ENCODE measurements around the gene DUXA. TPM values are rescaled to one million over a fixed set of nuclear protein-coding genes. Genes with fewer than 3 reads are reported as not detected.
"Not testable (repeated sequence)": the region's sequence is repeated elsewhere in the genome, so short reads cannot be mapped to it uniquely, and the experiment has no call there.

DUXA gene
- total RNA-seq, 6 donors from 2014 or later, result not detected

- no peak for ATAC-seq (ENCODE audit: low FRiP score in 2 of 2)
- Histone ChIP-seq H3K4me1 (no peaks in the 10 kb centered on the region), H3K27ac (no peak overlapping the region), H3K9me3 (peaks cover 0 to 6% (median under 1%) of the 10 kb centered on the region in 4 donors), H3K27me3 (no peaks in the 10 kb centered on the region), H3K36me3 (no peaks in the 10 kb centered on the region), H3K4me3 (no peak overlapping the region)
- DNase-seq, result no peak
- WGBS, 2 donors, result 82% methylated on average over 6 of the region's 6 CpGs
- no peak for TF ChIP-seq POLR2A (IDR thresholded peaks at IDR 0.05)
- TF ChIP-seq, protein P1, sequence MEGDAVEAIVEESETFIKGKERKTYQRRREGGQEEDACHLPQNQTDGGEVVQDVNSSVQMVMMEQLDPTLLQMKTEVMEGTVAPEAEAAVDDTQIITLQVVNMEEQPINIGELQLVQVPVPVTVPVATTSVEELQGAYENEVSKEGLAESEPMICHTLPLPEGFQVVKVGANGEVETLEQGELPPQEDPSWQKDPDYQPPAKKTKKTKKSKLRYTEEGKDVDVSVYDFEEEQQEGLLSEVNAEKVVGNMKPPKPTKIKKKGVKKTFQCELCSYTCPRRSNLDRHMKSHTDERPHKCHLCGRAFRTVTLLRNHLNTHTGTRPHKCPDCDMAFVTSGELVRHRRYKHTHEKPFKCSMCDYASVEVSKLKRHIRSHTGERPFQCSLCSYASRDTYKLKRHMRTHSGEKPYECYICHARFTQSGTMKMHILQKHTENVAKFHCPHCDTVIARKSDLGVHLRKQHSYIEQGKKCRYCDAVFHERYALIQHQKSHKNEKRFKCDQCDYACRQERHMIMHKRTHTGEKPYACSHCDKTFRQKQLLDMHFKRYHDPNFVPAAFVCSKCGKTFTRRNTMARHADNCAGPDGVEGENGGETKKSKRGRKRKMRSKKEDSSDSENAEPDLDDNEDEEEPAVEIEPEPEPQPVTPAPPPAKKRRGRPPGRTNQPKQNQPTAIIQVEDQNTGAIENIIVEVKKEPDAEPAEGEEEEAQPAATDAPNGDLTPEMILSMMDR (IDR thresholded peaks at IDR 0.05), result no peak
Observed at GRCh38 chr19:57135797-57136196, 31.5 kb downstream of the DUXA start.

DNA sequence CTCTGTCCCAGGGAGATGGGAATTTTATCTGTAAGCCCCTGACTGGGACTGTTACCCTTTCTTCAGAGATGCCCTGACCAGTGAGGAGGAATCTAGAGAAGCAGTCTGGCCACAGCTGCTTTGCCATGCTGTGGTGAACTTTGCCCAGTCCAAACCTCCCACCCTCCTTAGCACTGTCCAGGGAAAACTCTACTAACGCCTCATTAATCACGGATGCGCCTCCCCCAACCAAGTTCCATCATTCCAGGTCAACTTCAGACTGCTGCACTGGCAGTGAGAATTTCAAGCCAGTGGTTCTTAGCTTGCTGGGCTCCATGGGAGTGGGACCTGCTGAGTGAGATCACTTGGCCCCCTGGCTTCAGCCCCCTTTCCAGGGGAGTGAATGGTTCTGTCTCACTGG is 39.9 kb downstream of the DUXA start:
- ATAC-seq (ENCODE audit: low FRiP score in 2 of 2), result not testable (repeated sequence)
- 77% methylated on average over 3 of the region's 3 CpGs; no CpG with 5 or more reads in 1 of the 2 donors for WGBS, 2 donors

GRCh38 chr19:57123882-57124281 is 43.4 kb downstream of the DUXA start:
- no peak overlapping the region for H3K4me3 ChIP-seq
- no peak overlapping the region for H3K27ac ChIP-seq
- H3K9me3 ChIP-seq, result peaks cover 0 to 15% (median 5%) of the 10 kb centered on the region in 4 donors
- no peaks in the 10 kb centered on the region for H3K27me3 ChIP-seq
- DNase-seq, result no peak
- ATAC-seq (ENCODE audit: low FRiP score in 2 of 2), result no peak
- H3K36me3 ChIP-seq, result no peaks in the 10 kb centered on the region
- TF ChIP-seq POLR2AphosphoS5 (IDR thresholded peaks at IDR 0.05) (no peak), POLR2A (IDR thresholded peaks at IDR 0.05) (no peak), EP300 (IDR thresholded peaks at IDR 0.05) (no peak)
- TF ChIP-seq, protein P1 (IDR thresholded peaks at IDR 0.05), result no peak
- WGBS, 2 donors, result 29 to 35% methylated on average over 4 of the region's 4 CpGs
- H3K4me1 ChIP-seq, result no peaks in the 10 kb centered on the region

More for the DNA sequence above, 39.9 kb downstream of the DUXA start:
- H3K27me3 ChIP-seq, H3K4me3 ChIP-seq, DNase-seq, H3K9me3 ChIP-seq, H3K27ac ChIP-seq, H3K36me3 ChIP-seq, H3K4me1 ChIP-seq: not testable (repeated sequence)

DNA sequence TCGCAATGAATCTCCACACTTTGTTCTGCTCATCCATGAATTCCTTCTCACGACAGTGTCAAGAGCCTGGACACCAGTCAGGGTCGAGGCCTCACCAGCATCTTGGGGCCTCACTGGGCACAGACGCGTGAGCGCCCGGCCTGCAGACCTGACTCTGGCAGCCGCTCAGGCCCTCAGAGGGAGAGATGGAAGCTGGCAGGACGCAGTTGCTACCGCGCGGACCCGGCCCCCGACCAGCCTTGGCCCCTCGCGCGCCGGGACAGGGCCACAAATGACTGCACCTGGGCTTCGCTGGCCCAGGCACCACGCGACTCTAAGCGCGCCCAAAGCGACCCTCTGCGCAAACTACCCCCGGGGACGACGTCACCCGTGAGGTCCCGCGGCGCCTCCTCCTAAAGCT is 48.4 kb downstream of the DUXA start:
- peak in 1 of 2 donors; percentile 72 for DNase-seq
- 72 to 80% methylated on average over 16 to 31 of the region's 32 CpGs for WGBS, 2 donors
- TF ChIP-seq POLR2AphosphoS5 (IDR thresholded peaks at IDR 0.05) (no peak), POLR2A (IDR thresholded peaks at IDR 0.05) (no peak), EP300 (IDR thresholded peaks at IDR 0.05) (no peak)
- TF ChIP-seq, protein P1 (IDR thresholded peaks at IDR 0.05), result no peak
- H3K9me3 ChIP-seq, result peaks cover 0 to 38% (median 12%) of the 10 kb centered on the region in 4 donors
- ATAC-seq (ENCODE audit: low FRiP score in 2 of 2), result no peak
- H3K36me3 ChIP-seq, result no peaks in the 10 kb centered on the region
- H3K27ac ChIP-seq, result no peak overlapping the region
- H3K4me3 ChIP-seq, result no peak overlapping the region
- no peaks in the 10 kb centered on the region for H3K27me3 ChIP-seq
- no peaks in the 10 kb centered on the region for H3K4me1 ChIP-seq

- H3K27ac ChIP-seq; H3K27me3 ChIP-seq; H3K36me3 ChIP-seq; ATAC-seq (ENCODE audit: low FRiP score in 2 of 2); H3K4me1 ChIP-seq; H3K4me3 ChIP-seq; DNase-seq: not testable (repeated sequence)
- H3K9me3 ChIP-seq, result peaks cover 21 to 67% (median 44%) of the 10 kb centered on the region in 4 donors
- 79 to 84% methylated on average over 7 of the region's 7 CpGs for WGBS, 2 donors
Observed at GRCh38 chr19:57113501-57113900, 53.8 kb downstream of the DUXA start.

DNA sequence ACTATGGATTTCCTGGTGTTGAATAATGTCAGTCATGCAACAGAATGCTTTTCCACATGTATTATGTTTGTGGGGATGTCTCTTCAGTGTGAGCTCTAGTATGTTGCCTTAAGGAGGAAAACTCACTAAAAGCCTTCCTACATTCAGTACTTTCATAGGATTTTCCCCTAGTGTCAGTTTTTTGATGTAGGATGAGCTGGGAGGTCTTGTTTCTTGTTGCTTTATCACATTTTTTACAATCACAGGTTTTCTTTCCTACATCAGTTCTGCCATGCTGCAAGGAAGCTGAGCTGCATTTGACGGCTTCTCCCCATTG is 56.0 kb downstream of the DUXA start:
- DNase-seq (no peak), ATAC-seq (ENCODE audit: low FRiP score in 2 of 2) (no peak)
- 93 to 94% methylated on average over 1 of the region's 1 CpG for WGBS, 2 donors
- TF ChIP-seq POLR2AphosphoS5 (IDR thresholded peaks at IDR 0.05) (no peak), EP300 (IDR thresholded peaks at IDR 0.05) (no peak), POLR2A (IDR thresholded peaks at IDR 0.05) (no peak)
- TF ChIP-seq, protein P1 (IDR thresholded peaks at IDR 0.05), result no peak
- Histone ChIP-seq H3K9me3 (peaks cover 21 to 59% (median 45%) of the 10 kb centered on the region in 4 donors), H3K27ac (no peak overlapping the region), H3K4me1 (peaks cover 0 to 5% (median 0%) of the 10 kb centered on the region in 4 donors), H3K27me3 (peaks cover 0 to 7% (median under 1%) of the 10 kb centered on the region in 4 donors), H3K4me3 (no peak overlapping the region), H3K36me3 (no peaks in the 10 kb centered on the region)
